ENCODE measurements around the gene ACKR1. TPM values are rescaled to one million over a fixed set of nuclear protein-coding genes. Genes with fewer than 3 reads are reported as not detected.

ACKR1 gene
- total and polyA plus RNA-seq, 2 of the 13 experiments (the other 11 are each of a cell fraction or from before 2014, with no cell fraction given): not detected

GRCh38 chr1:159180516-159180915, 24.2 kb upstream of the ACKR1 start:
- in situ Hi-C loops (cut with HindIII; ENCODE audit: extremely low pct_ligation_motif_present, low pct_unique_long_range_greater_than_20kb): no loop called here
- WGBS (ENCODE audit: low lambda C conversion rate): 72% methylated on average over 2 of the region's 2 CpGs
- no peak for FAIRE-seq

More at GRCh38 chr1:159180516-159180915, 24.2 kb upstream of the ACKR1 start:
- Histone ChIP-seq H2AFZ (ENCODE audit: low read length) (no peak overlapping the region), H3K27ac (ENCODE audit: extremely low read length, insufficient read depth, low read length) (no peak overlapping the region), H3K36me3 (replicated peaks in 1 of 2; ENCODE audit: control insufficient read depth in 1 of 2, insufficient read depth in 2 of 2, low read length in 2 of 2) (no peaks in the 10 kb centered on the region), H3K9ac (ENCODE audit: insufficient read depth, low read depth, low read length) (no peak overlapping the region), H3K4me2 (ENCODE audit: low read depth, low read length) (no peak overlapping the region), H3K9me3 (ENCODE audit: low read length) (no peaks in the 10 kb centered on the region), H3K79me2 (ENCODE audit: insufficient read depth, low read length) (no peaks in the 10 kb centered on the region), H3K27me3 (ENCODE audit: control insufficient read depth in 1 of 2, insufficient read depth in 2 of 2, low read length in 2 of 2) (no peaks in the 10 kb centered on the region), H3K4me3 (replicated peaks in 1 of 3; ENCODE audit: insufficient read depth in 1 of 3, low read depth in 2 of 3, low read length in 3 of 3) (no peak overlapping the region), H3K4me1 (ENCODE audit: insufficient read depth, low read length) (no peaks in the 10 kb centered on the region), H4K20me1 (ENCODE audit: insufficient read depth, low read length) (no peaks in the 10 kb centered on the region)
- DNase-seq (ENCODE audit: low spot score): no peak
- ATAC-seq: no peak
- no TSS peak for BruUV-seq (replicated peaks)
- CTCF ChIA-PET (ENCODE audit: low intra/inter-chr PET ratio, low total read pairs): no interaction called here
- no peak for TF ChIP-seq ZNF576 (CRISPR knock-in tag; IDR thresholded peaks at IDR 0.05)
- TF ChIP-seq NONO (IDR thresholded peaks at IDR 0.05): no peak
- TF ChIP-seq NONO (CRISPR knock-in tag; conservative IDR thresholded peaks at IDR 0.05): no peak
- TF ChIP-seq, protein P1, sequence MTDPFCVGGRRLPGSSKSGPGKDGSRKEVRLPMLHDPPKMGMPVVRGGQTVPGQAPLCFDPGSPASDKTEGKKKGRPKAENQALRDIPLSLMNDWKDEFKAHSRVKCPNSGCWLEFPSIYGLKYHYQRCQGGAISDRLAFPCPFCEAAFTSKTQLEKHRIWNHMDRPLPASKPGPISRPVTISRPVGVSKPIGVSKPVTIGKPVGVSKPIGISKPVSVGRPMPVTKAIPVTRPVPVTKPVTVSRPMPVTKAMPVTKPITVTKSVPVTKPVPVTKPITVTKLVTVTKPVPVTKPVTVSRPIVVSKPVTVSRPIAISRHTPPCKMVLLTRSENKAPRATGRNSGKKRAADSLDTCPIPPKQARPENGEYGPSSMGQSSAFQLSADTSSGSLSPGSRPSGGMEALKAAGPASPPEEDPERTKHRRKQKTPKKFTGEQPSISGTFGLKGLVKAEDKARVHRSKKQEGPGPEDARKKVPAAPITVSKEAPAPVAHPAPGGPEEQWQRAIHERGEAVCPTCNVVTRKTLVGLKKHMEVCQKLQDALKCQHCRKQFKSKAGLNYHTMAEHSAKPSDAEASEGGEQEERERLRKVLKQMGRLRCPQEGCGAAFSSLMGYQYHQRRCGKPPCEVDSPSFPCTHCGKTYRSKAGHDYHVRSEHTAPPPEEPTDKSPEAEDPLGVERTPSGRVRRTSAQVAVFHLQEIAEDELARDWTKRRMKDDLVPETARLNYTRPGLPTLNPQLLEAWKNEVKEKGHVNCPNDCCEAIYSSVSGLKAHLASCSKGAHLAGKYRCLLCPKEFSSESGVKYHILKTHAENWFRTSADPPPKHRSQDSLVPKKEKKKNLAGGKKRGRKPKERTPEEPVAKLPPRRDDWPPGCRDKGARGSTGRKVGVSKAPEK (CRISPR knock-in tag; IDR thresholded peaks at IDR 0.05; ENCODE audit: borderline replicate concordance): no peak
- TF ChIP-seq, protein P2, sequence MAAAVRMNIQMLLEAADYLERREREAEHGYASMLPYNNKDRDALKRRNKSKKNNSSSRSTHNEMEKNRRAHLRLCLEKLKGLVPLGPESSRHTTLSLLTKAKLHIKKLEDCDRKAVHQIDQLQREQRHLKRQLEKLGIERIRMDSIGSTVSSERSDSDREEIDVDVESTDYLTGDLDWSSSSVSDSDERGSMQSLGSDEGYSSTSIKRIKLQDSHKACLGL (CRISPR knock-in tag; IDR thresholded peaks at IDR 0.05): no peak
- POLR2A ChIA-PET: no interaction called here
- intact Hi-C loops (cut with micrococcal nuclease; ENCODE audit: unreplicated experiment): no loop called here

Data from HepG2 (cell line).